ENCODE measurements around the gene KIAA1958. TPM values are rescaled to one million over a fixed set of nuclear protein-coding genes. Genes with fewer than 3 reads are reported as not detected.

Gene KIAA1958
- total and polyA plus RNA-seq, 2 donors (not counting 1 experiment from before 2014, with no cell fraction given), result 2.4 to 15.3 TPM

GRCh38 chr9:112545237-112545636 is 58.6 kb downstream of the KIAA1958 start:
- no peak overlapping the region for H3K4me3 Mint-ChIP-seq
- Histone ChIP-seq H3K4me3 (ENCODE audit: control extremely low read depth in 1 of 5, extremely low read depth in 1 of 5, insufficient read depth in 1 of 5, low read depth in 2 of 5, low read length in 4 of 5) (no peak overlapping the region), H3K36me3 (replicated peaks in 1 of 2; ENCODE audit: control extremely low read depth in 1 of 2, control insufficient read depth in 1 of 2, extremely low read depth in 1 of 2, insufficient read depth in 2 of 2, low read length in 1 of 2) (no peaks in the 10 kb centered on the region), H3K4me2 (replicated peaks; ENCODE audit: low read depth, low read length, poor library complexity, severe bottlenecking) (no peak overlapping the region), H3K4me1 (ENCODE audit: control insufficient read depth in 2 of 2, insufficient read depth in 2 of 2, low read length in 2 of 2) (peaks cover 3 to 10% of the 10 kb centered on the region in 2 donors), H4K20me1 (ENCODE audit: control insufficient read depth, insufficient read depth, low read length, poor library complexity, severe bottlenecking) (no peaks in the 10 kb centered on the region), H3K27me3 (replicated peaks in 1 of 4; ENCODE audit: control extremely low read depth in 1 of 4, control insufficient read depth in 3 of 4, insufficient read depth in 4 of 4, low read length in 3 of 4) (no peaks in the 10 kb centered on the region), H3K9ac (ENCODE audit: low read length) (no peak overlapping the region), H3K9me3 (ENCODE audit: control extremely low read depth in 1 of 3, control insufficient read depth in 2 of 3, insufficient read depth in 1 of 3, low read length in 2 of 3) (no peaks in the 10 kb centered on the region), H2AFZ (ENCODE audit: insufficient read depth, low read depth, low read length, poor library complexity, severe bottlenecking) (no peak overlapping the region), H3K79me2 (ENCODE audit: control insufficient read depth, insufficient read depth, low read length) (peaks cover 7% of the 10 kb centered on the region), H3K27ac (ENCODE audit: low read length in 2 of 2) (no peak overlapping the region)
- H3K27ac Mint-ChIP-seq, result no peak overlapping the region
- ChIA-PET POLR2A (no interaction called here), CTCF (no interaction called here)
- ATAC-seq (ENCODE audit: low read depth) (no peak), DNase-seq (no peak)
- peaks cover 24% of the 10 kb centered on the region for H3K4me1 Mint-ChIP-seq
- intact Hi-C loops (cut with micrococcal nuclease), result no loop called here
- no peaks in the 10 kb centered on the region for H3K9me3 Mint-ChIP-seq (ENCODE audit: insufficient read depth)
- TF ChIP-seq, protein P1, sequence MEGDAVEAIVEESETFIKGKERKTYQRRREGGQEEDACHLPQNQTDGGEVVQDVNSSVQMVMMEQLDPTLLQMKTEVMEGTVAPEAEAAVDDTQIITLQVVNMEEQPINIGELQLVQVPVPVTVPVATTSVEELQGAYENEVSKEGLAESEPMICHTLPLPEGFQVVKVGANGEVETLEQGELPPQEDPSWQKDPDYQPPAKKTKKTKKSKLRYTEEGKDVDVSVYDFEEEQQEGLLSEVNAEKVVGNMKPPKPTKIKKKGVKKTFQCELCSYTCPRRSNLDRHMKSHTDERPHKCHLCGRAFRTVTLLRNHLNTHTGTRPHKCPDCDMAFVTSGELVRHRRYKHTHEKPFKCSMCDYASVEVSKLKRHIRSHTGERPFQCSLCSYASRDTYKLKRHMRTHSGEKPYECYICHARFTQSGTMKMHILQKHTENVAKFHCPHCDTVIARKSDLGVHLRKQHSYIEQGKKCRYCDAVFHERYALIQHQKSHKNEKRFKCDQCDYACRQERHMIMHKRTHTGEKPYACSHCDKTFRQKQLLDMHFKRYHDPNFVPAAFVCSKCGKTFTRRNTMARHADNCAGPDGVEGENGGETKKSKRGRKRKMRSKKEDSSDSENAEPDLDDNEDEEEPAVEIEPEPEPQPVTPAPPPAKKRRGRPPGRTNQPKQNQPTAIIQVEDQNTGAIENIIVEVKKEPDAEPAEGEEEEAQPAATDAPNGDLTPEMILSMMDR (IDR thresholded peaks at IDR 0.05), result no peak
- TF ChIP-seq EZH2 (IDR thresholded peaks at IDR 0.05; ENCODE audit: borderline replicate concordance, insufficient read depth, low read depth, low read length, poor library complexity, severe bottlenecking), result no peak
- H3K27me3 Mint-ChIP-seq, result no peaks in the 10 kb centered on the region

DNA sequence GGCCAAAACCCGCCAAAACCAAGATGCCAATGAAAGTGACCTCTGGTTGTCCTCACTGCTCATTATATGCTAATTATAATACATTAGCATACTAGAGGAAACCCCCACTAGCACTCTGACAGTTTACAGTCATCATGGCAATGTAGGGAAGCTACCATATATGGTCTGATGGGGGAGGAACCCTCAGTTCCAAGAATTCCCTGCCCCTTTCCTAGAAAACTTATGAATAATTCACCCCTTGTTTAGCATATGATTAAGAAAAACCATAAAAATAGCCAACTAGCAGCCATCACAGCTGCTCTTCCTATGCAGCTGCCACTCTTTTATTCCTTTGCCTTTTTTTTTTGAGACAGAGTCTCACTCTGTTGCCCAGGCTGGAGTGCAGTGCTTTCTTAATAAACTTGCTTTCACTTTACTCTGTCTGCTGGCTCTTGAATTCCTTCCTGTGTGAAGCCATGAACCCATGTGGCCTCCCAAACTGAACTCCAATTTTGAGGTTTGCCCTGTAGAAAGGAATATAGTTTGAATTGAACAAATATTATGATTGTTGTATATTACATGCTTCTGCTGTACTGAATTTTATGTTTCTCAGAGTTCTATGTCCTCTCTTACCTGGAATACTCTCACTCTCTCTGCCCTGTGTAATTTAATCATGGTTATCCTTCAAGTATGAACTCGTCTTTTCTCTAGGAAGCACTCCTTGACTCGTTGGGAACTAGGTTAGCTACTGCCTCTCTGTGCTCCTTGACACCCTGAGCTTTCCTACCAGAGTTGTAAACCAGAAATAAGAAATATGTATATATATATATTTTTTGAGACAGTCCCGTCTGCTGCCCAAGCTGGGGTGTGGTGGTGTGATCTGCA is 59.8 kb downstream of the KIAA1958 start:
- ATAC-seq (ENCODE audit: low read depth) (no peak), DNase-seq (no peak)
- Mint-ChIP-seq H3K27me3 (no peaks in the 10 kb centered on the region), H3K4me3 (no peak overlapping the region), H3K27ac (no peak overlapping the region), H3K9me3 (ENCODE audit: insufficient read depth) (no peaks in the 10 kb centered on the region), H3K4me1 (peaks cover 24% of the 10 kb centered on the region)
- no peak overlapping the region for H3K9ac ChIP-seq (ENCODE audit: low read length)
- H3K79me2 ChIP-seq (ENCODE audit: control insufficient read depth, insufficient read depth, low read length), result peaks cover 7% of the 10 kb centered on the region
- WGBS (ENCODE audit: insufficient coverage), result no CpG with 5 or more reads among the region's 4 CpGs
- H2AFZ ChIP-seq (ENCODE audit: insufficient read depth, low read depth, low read length, poor library complexity, severe bottlenecking), result no peak overlapping the region
- H3K27ac ChIP-seq (ENCODE audit: low read length in 2 of 2), result no peak overlapping the region
- no peaks in the 10 kb centered on the region for H3K27me3 ChIP-seq (replicated peaks in 1 of 4; ENCODE audit: control extremely low read depth in 1 of 4, control insufficient read depth in 3 of 4, insufficient read depth in 4 of 4, low read length in 3 of 4)
- TF ChIP-seq, protein P1 (IDR thresholded peaks at IDR 0.05), result no peak
- no peak for TF ChIP-seq EZH2 (IDR thresholded peaks at IDR 0.05; ENCODE audit: borderline replicate concordance, insufficient read depth, low read depth, low read length, poor library complexity, severe bottlenecking)
- ChIA-PET CTCF (interaction anchor here (0.7 kb wide), 1 partner anchor 238 kb away, joined by 3 read pairs; no protein-coding TSS in a partner anchor), POLR2A (no interaction called here)
- H4K20me1 ChIP-seq (ENCODE audit: control insufficient read depth, insufficient read depth, low read length, poor library complexity, severe bottlenecking), result no peaks in the 10 kb centered on the region
- no peaks in the 10 kb centered on the region for H3K9me3 ChIP-seq (ENCODE audit: control extremely low read depth in 1 of 3, control insufficient read depth in 2 of 3, insufficient read depth in 1 of 3, low read length in 2 of 3)
- peaks cover 3 to 10% of the 10 kb centered on the region in 2 donors for H3K4me1 ChIP-seq (ENCODE audit: control insufficient read depth in 2 of 2, insufficient read depth in 2 of 2, low read length in 2 of 2)
- no peak overlapping the region for H3K4me3 ChIP-seq (ENCODE audit: control extremely low read depth in 1 of 5, extremely low read depth in 1 of 5, insufficient read depth in 1 of 5, low read depth in 2 of 5, low read length in 4 of 5)
- no peak overlapping the region for H3K4me2 ChIP-seq (replicated peaks; ENCODE audit: low read depth, low read length, poor library complexity, severe bottlenecking)
- no peaks in the 10 kb centered on the region for H3K36me3 ChIP-seq (replicated peaks in 1 of 2; ENCODE audit: control extremely low read depth in 1 of 2, control insufficient read depth in 1 of 2, extremely low read depth in 1 of 2, insufficient read depth in 2 of 2, low read length in 1 of 2)
- intact Hi-C loops (cut with micrococcal nuclease), result no loop called here
